WTC11 (cell line): ENCODE results near the gene MCOLN1. TPM values are rescaled to one million over a fixed set of nuclear protein-coding genes. Genes with fewer than 3 reads are reported as not detected.

ENCODE experiments used
- ATAC-seq: fragments of 200-7000 bp; cut with Tn5 transposase; 2 replicates; pipeline ENCODE4 v1.10.0; 2021; ENCODE audit warnings: mild to moderate bottlenecking, moderate library complexity
- CTCF ChIA-PET: fragments of 300-600 bp; sonication (Branson Sonifier 250); formaldehyde crosslinking; loops from one replicate; lab custom pipeline; 2021; ENCODE audit warnings: antibody characterized with exemption; lab: Charles Lee
- POLR2A ChIA-PET: fragments of 350-600 bp; sonication (Branson Sonifier 250); formaldehyde crosslinking; loops from one replicate; lab custom pipeline; 2021; ENCODE audit warnings: antibody characterized with exemption; lab: Charles Lee
- DNase-seq: peaks from one replicate; pipeline ENCODE4 v3.0.0; 2021; ENCODE audit warnings: low spot score
- H3K27ac Mint-ChIP-seq: 2 replicates; pipeline ENCODE4 v1.8.0; 2021; ENCODE audit warnings: mixed read lengths
- H3K27me3 Mint-ChIP-seq: 2 replicates; pipeline ENCODE4 v1.8.0; 2021; ENCODE audit warnings: low read depth, mild to moderate bottlenecking, moderate library complexity, mixed read lengths
- H3K36me3 Mint-ChIP-seq: 2 replicates; pipeline ENCODE4 v1.8.0; 2021; ENCODE audit warnings: mixed read lengths
- H3K4me1 Mint-ChIP-seq: 2 replicates; pipeline ENCODE4 v1.8.0; 2022; ENCODE audit warnings: mixed read lengths
- H3K4me3 Mint-ChIP-seq: 2 replicates; pipeline ENCODE4 v1.8.0; 2021; ENCODE audit warnings: mild to moderate bottlenecking, moderate library complexity, mixed read lengths
- H3K9me3 Mint-ChIP-seq: 2 replicates; pipeline ENCODE4 v1.8.0; 2021; ENCODE audit warnings: mixed read lengths
- CREM ChIP-seq: sonication (generic); formaldehyde crosslinking; IDR thresholded peaks from 2 replicates; pipeline ENCODE4 v1.8.1; 2022; ENCODE audit warnings: mild to moderate bottlenecking, missing genetic modification reagents, moderate library complexity
- EMX1 ChIP-seq: fragments of 250-450 bp; sonication (Bioruptor Pico); IDR thresholded peaks from 2 replicates; pipeline ENCODE4 v1.8.0; 2021; ENCODE audit warnings: mild to moderate bottlenecking
- ESRRA ChIP-seq: sonication (generic); formaldehyde crosslinking; IDR thresholded peaks from 2 replicates; pipeline ENCODE4 v1.8.1; 2022; ENCODE audit warnings: mild to moderate bottlenecking, missing genetic modification reagents, borderline replicate concordance
- FOXJ3 ChIP-seq: sonication (generic); formaldehyde crosslinking; IDR thresholded peaks from 2 replicates; pipeline ENCODE4 v1.9.0; 2021; ENCODE audit warnings: missing genetic modification reagents, mild to moderate bottlenecking, borderline replicate concordance
- FOXK1 ChIP-seq: sonication (generic); formaldehyde crosslinking; IDR thresholded peaks from 2 replicates; pipeline ENCODE4 v1.8.0; 2022; ENCODE audit warnings: mild to moderate bottlenecking, moderate library complexity, missing genetic modification reagents
- GABPB1 ChIP-seq: sonication (generic); formaldehyde crosslinking; IDR thresholded peaks from 2 replicates; pipeline ENCODE4 v1.8.1; 2023; ENCODE audit warnings: mild to moderate bottlenecking, missing genetic modification reagents
- GTF2I ChIP-seq: fragments of 250-450 bp; sonication (Bioruptor Pico); conservative IDR thresholded peaks from 2 replicates; pipeline ENCODE4 v1.4.0; 2021; ENCODE audit warnings: mild to moderate bottlenecking
- HMGA2 ChIP-seq: fragments of 250-450 bp; sonication (Bioruptor Pico); IDR thresholded peaks from 2 replicates; pipeline ENCODE4 v1.4.0; 2021; ENCODE audit warnings: mild to moderate bottlenecking, moderate library complexity
- MYBL2 ChIP-seq: sonication (generic); formaldehyde crosslinking; IDR thresholded peaks from 2 replicates; pipeline ENCODE4 v1.8.1; 2023; ENCODE audit warnings: mild to moderate bottlenecking, moderate library complexity, missing genetic modification reagents
- NR3C1 ChIP-seq: sonication (generic); formaldehyde crosslinking; conservative IDR thresholded peaks from 2 replicates; pipeline ENCODE4 v1.8.1; 2023; ENCODE audit warnings: low read depth, mild to moderate bottlenecking, missing genetic modification reagents
- PRDM15 ChIP-seq: sonication (generic); formaldehyde crosslinking; IDR thresholded peaks from 2 replicates; pipeline ENCODE4 v1.8.0; 2022; ENCODE audit warnings: missing genetic modification reagents
- RORB ChIP-seq: fragments of 250-450 bp; sonication (Bioruptor Pico); IDR thresholded peaks from 2 replicates; pipeline ENCODE4 v1.9.0; 2021; ENCODE audit warnings: mild to moderate bottlenecking
- TCF7 ChIP-seq: sonication (generic); formaldehyde crosslinking; IDR thresholded peaks from 2 replicates; pipeline ENCODE4 v1.8.0; 2022; ENCODE audit warnings: mild to moderate bottlenecking, low read depth, missing genetic modification reagents, moderate library complexity
- TP53 ChIP-seq: sonication (generic); formaldehyde crosslinking; IDR thresholded peaks from 2 replicates; pipeline ENCODE4 v1.8.1; 2023; ENCODE audit warnings: mild to moderate bottlenecking, missing genetic modification reagents
- ZBTB43 ChIP-seq: sonication (generic); formaldehyde crosslinking; IDR thresholded peaks from 2 replicates; pipeline ENCODE4 v1.8.1; 2023; ENCODE audit warnings: mild to moderate bottlenecking, missing genetic modification reagents
- ZNF121 ChIP-seq: sonication (generic); formaldehyde crosslinking; IDR thresholded peaks from 2 replicates; pipeline ENCODE4 v1.8.0; 2023; ENCODE audit warnings: missing genetic modification reagents
- ZNF138 ChIP-seq: sonication (generic); formaldehyde crosslinking; conservative IDR thresholded peaks from 2 replicates; pipeline ENCODE4 v1.8.1; 2022; ENCODE audit warnings: mild to moderate bottlenecking, moderate library complexity, missing genetic modification reagents
- total RNA-seq: library from RNA; stranded (reverse); gene quantifications from 3 replicates; pipeline ENCODE4 v1.2.3, GENCODE V29; 2021
- TF ChIP-seq, protein P1 (sequence below): fragments of 250-450 bp; sonication (Bioruptor Pico); conservative IDR thresholded peaks from 2 replicates; pipeline ENCODE4 v1.9.0; 2021; ENCODE audit warnings: mild to moderate bottlenecking
- TF ChIP-seq, protein P2 (sequence below): sonication (generic); formaldehyde crosslinking; IDR thresholded peaks from 2 replicates; pipeline ENCODE4 v1.8.0; 2022; ENCODE audit warnings: mild to moderate bottlenecking, missing genetic modification reagents
- TF ChIP-seq, protein P3 (sequence below): sonication (generic); formaldehyde crosslinking; IDR thresholded peaks from 2 replicates; pipeline ENCODE4 v1.8.0; 2023; ENCODE audit warnings: missing genetic modification reagents, mild to moderate bottlenecking, borderline replicate concordance
- TF ChIP-seq, protein P4 (sequence below): sonication (generic); formaldehyde crosslinking; IDR thresholded peaks from 2 replicates; pipeline ENCODE4 v1.8.1; 2022; ENCODE audit warnings: missing genetic modification reagents, borderline replicate concordance

Gene MCOLN1
- total RNA-seq, 1 experiment from 2014 or later = 19.7 TPM

DNA sequence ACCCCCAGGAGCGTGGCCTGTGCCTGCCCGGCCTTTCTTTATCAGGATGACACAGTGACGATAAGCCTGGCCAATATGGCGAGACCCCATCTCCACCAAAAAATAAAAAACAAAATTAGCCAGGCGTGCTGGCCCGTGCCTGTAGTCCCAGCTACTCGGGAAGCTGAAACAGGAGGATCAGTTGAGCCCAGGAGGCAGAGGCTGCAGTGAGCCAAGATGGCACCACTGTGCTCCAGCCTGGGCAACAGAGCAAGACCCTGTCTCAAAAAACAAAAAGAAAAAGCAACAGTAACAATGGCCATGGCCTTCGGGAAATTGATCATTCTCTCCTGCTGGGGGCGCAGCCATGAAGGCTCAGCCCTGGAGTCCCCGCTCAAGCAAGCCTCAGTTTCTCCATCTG, 44.7 kb upstream of the MCOLN1 start:
- no peak for ATAC-seq
- no peak overlapping the region for H3K27ac Mint-ChIP-seq
- ChIA-PET CTCF (no interaction called here), POLR2A (no interaction called here)
- no peaks in the 10 kb centered on the region; the same call in 1 of the 2 replicates for H3K36me3 Mint-ChIP-seq
- H3K4me1 Mint-ChIP-seq = peaks cover 8% of the 10 kb centered on the region
- H3K27me3 Mint-ChIP-seq = no peaks in the 10 kb centered on the region
- H3K9me3 Mint-ChIP-seq = no peaks in the 10 kb centered on the region
- no peak for DNase-seq
- H3K4me3 Mint-ChIP-seq = no peak overlapping the region
- TF ChIP-seq ZNF121 = peak; percentile 96
- TF ChIP-seq, protein P1, sequence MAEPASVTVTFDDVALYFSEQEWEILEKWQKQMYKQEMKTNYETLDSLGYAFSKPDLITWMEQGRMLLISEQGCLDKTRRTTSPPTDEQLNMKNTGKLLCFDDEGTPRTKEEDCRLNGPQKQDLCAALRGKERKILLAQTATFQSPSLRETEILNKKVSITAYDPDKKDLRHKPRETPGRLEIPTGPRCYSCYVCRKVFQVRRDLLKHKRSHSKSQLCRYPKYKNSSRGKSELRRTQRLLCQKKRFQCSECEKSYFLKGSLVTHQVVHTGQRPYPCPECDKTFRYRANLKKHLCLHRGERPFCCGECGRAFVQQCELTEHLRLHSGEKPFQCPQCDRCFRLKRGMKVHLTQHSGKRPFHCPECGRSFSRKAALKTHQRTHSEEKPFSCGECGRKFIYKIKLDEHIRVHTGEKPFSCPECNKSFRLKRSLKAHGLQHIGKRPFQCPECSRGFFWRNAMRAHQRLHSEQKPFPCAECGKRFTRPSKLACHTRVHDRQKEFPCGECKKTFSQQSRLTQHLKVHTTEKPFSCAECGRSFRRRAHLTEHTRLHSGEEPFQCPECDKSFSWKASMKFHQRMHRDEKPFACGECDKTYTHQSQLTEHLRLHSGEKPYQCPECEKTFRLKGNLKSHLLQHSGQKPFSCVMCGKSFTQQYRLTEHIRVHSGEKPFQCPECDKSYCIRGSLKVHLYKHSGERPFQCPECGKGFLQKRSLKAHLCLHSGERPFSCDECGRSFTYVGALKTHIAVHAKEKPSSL (CRISPR knock-in tag) = no peak
- no peak for TF ChIP-seq FOXJ3 (CRISPR knock-in tag)
- TF ChIP-seq, all 79 proteins: peak for 1

DNA sequence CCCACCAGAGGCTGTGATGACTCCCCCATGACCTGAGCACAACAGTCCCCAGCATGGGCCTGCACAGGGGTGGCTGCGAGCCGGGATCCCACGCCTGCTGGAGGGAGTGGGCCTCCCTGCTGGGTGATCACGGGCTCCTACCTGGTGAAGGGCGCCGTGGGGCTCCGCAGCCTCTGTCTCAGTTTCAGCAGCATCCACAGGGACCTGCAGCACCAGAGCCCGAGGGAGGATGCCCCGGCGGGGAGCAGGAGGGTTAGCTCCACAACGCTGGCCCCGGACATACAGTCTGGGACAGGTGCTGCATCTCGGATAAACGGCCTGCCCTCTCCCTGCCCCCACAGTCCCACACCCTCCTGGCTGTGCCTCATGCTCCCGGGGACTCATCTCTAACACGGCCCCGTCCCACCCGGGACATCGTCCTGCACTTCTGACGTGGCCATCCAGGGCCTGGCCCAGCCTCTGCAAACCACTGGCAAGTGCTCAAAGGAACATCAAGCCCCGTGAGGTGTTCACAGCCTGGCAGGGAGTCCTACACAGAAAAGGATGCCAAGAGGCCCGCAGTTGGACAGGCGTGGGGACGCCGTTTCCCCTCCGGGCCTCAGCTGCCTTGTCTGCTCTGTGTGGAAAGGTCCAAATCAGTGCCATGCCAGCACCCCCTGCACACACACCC, 44.1 kb upstream of the MCOLN1 start:
- H3K4me1 Mint-ChIP-seq = peaks cover 11% of the 10 kb centered on the region
- TF ChIP-seq CREM (CRISPR knock-in tag) = no peak
- TF ChIP-seq TP53 (CRISPR knock-in tag) = no peak
- TF ChIP-seq ZNF138 (CRISPR knock-in tag) = no peak
- no peak for TF ChIP-seq FOXK1
- TF ChIP-seq, protein P2, sequence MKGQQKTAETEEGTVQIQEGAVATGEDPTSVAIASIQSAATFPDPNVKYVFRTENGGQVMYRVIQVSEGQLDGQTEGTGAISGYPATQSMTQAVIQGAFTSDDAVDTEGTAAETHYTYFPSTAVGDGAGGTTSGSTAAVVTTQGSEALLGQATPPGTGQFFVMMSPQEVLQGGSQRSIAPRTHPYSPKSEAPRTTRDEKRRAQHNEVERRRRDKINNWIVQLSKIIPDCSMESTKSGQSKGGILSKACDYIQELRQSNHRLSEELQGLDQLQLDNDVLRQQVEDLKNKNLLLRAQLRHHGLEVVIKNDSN (CRISPR knock-in tag) = no peak
- TF ChIP-seq HMGA2 (CRISPR knock-in tag) = no peak
- no peak for TF ChIP-seq NR3C1 (CRISPR knock-in tag)
- TF ChIP-seq ZBTB43 (CRISPR knock-in tag) = no peak
- TF ChIP-seq PRDM15 (CRISPR knock-in tag) = no peak
- TF ChIP-seq, protein P3, sequence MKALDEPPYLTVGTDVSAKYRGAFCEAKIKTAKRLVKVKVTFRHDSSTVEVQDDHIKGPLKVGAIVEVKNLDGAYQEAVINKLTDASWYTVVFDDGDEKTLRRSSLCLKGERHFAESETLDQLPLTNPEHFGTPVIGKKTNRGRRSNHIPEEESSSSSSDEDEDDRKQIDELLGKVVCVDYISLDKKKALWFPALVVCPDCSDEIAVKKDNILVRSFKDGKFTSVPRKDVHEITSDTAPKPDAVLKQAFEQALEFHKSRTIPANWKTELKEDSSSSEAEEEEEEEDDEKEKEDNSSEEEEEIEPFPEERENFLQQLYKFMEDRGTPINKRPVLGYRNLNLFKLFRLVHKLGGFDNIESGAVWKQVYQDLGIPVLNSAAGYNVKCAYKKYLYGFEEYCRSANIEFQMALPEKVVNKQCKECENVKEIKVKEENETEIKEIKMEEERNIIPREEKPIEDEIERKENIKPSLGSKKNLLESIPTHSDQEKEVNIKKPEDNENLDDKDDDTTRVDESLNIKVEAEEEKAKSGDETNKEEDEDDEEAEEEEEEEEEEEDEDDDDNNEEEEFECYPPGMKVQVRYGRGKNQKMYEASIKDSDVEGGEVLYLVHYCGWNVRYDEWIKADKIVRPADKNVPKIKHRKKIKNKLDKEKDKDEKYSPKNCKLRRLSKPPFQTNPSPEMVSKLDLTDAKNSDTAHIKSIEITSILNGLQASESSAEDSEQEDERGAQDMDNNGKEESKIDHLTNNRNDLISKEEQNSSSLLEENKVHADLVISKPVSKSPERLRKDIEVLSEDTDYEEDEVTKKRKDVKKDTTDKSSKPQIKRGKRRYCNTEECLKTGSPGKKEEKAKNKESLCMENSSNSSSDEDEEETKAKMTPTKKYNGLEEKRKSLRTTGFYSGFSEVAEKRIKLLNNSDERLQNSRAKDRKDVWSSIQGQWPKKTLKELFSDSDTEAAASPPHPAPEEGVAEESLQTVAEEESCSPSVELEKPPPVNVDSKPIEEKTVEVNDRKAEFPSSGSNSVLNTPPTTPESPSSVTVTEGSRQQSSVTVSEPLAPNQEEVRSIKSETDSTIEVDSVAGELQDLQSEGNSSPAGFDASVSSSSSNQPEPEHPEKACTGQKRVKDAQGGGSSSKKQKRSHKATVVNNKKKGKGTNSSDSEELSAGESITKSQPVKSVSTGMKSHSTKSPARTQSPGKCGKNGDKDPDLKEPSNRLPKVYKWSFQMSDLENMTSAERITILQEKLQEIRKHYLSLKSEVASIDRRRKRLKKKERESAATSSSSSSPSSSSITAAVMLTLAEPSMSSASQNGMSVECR (CRISPR knock-in tag) = no peak
- TF ChIP-seq, protein P4, sequence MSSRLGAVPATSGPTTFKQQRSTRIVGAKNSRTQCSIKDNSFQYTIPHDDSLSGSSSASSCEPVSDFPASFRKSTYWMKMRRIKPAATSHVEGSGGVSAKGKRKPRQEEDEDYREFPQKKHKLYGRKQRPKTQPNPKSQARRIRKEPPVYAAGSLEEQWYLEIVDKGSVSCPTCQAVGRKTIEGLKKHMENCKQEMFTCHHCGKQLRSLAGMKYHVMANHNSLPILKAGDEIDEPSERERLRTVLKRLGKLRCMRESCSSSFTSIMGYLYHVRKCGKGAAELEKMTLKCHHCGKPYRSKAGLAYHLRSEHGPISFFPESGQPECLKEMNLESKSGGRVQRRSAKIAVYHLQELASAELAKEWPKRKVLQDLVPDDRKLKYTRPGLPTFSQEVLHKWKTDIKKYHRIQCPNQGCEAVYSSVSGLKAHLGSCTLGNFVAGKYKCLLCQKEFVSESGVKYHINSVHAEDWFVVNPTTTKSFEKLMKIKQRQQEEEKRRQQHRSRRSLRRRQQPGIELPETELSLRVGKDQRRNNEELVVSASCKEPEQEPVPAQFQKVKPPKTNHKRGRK (CRISPR knock-in tag) = no peak
- TF ChIP-seq ESRRA = no peak
- no peak for TF ChIP-seq TCF7 (CRISPR knock-in tag)
- no peak for TF ChIP-seq GABPB1 (CRISPR knock-in tag)
- TF ChIP-seq GTF2I (CRISPR knock-in tag) = no peak
- no peak for TF ChIP-seq MYBL2
- no peak for TF ChIP-seq EMX1 (CRISPR knock-in tag)
- TF ChIP-seq RORB (CRISPR knock-in tag) = no peak
- DNase-seq (no peak), ATAC-seq (no peak)
- no peak overlapping the region for H3K27ac Mint-ChIP-seq
- ChIA-PET CTCF (no interaction called here), POLR2A (no interaction called here)
- no peaks in the 10 kb centered on the region for H3K27me3 Mint-ChIP-seq
- H3K36me3 Mint-ChIP-seq = no peaks in the 10 kb centered on the region; the same call in 1 of the 2 replicates
- H3K9me3 Mint-ChIP-seq = no peaks in the 10 kb centered on the region
- no peak overlapping the region for H3K4me3 Mint-ChIP-seq
